HG03095 (cell line): Measurements from ENCODE around the gene SYTL3.

Experiments used
- ATAC-seq: cut with Tn5 transposase; IDR thresholded peaks from one replicate; pipeline ENCODE4 v1.9.1; 2021; ENCODE audit warnings: moderate library complexity; ENCODE audit not compliant: unreplicated experiment

Gene SYTL3

GRCh38 chr6:158717341-158718330 lies 67.8 kb downstream of the SYTL3 start:
- peak; percentile 64 for ATAC-seq

- ATAC-seq: no peak
These were observed 68.7 kb downstream of the SYTL3 start for GRCh38 chr6:158718461-158719046.

GRCh38 chr6:158722176-158722729 lies 72.4 kb downstream of the SYTL3 start:
- ATAC-seq: no peak

- no peak for ATAC-seq
These were observed 75.8 kb downstream of the SYTL3 start for GRCh38 chr6:158725704-158726103.

- no peak for ATAC-seq
These were observed 80.2 kb downstream of the SYTL3 start for GRCh38 chr6:158729906-158730540.

- no peak for ATAC-seq
These were observed 80.7 kb downstream of the SYTL3 start for GRCh38 chr6:158730541-158730907.

- no peak for ATAC-seq
These were observed 85.2 kb downstream of the SYTL3 start for GRCh38 chr6:158735009-158735408.

GRCh38 chr6:158737082-158737709 lies 87.3 kb downstream of the SYTL3 start:
- no peak for ATAC-seq

- ATAC-seq: no peak
These were observed 88.1 kb downstream of the SYTL3 start for GRCh38 chr6:158737710-158738615.

- ATAC-seq: no peak
These were observed 89.8 kb downstream of the SYTL3 start for GRCh38 chr6:158739673-158740072.

GRCh38 chr6:158743033-158743651 lies 93.3 kb downstream of the SYTL3 start:
- ATAC-seq: no peak

GRCh38 chr6:158744986-158745430 lies 95.2 kb downstream of the SYTL3 start:
- ATAC-seq: no peak

- ATAC-seq: no peak
These were observed 101.4 kb downstream of the SYTL3 start for GRCh38 chr6:158751224-158751623.

GRCh38 chr6:158751921-158752320 lies 102.1 kb downstream of the SYTL3 start:
- ATAC-seq: no peak

- ATAC-seq: no peak
These were observed 102.8 kb downstream of the SYTL3 start for GRCh38 chr6:158752613-158753012.

- ATAC-seq: no peak
These were observed 104.0 kb downstream of the SYTL3 start for GRCh38 chr6:158753811-158754210.

- ATAC-seq: no peak
These were observed 104.9 kb downstream of the SYTL3 start for GRCh38 chr6:158754738-158755137.

- ATAC-seq: no peak
These were observed 105.8 kb downstream of the SYTL3 start for GRCh38 chr6:158755636-158756035.

- no peak for ATAC-seq
These were observed 106.3 kb downstream of the SYTL3 start for GRCh38 chr6:158756126-158756525.
